ENCODE results near the gene NUDT14.

DNA sequence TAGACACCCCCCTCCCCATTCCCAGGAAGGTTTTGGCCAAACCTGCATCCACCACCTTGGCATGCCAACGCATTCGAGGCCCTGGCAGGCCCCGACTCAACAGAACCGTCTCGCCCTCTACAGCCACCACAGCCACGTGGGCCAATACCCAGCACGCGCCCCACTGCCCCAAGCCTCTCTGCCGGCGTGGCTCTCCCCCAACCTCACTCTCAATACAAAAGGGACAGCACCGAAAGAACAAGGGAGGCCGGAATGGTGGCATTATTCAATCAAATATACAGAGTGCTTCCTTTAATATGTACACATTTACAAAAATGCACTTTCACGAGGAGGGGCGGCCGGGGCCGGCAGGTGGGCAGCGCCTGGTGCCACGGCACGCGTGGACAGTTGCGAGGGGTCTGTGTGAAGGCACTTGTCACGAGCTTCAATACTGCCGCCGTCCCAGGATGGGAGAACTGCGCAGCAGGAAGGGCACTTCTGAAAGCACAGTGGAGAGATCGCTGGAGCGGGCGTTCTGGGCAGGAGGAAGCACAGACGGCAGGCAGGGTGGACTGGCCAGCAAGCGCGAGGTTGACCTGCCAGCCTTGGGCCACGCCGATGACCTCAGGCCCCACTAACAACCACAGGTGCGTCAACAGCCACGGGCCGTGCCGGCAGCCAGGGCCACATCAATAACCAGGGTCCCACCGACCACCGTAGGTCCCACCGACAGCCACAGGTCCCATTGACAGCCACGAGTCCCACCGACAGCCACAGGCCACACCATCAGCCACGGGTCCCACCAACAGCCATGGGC is 39.4 kb downstream of the NUDT14 start:
- TF ChIP-seq, protein P1, sequence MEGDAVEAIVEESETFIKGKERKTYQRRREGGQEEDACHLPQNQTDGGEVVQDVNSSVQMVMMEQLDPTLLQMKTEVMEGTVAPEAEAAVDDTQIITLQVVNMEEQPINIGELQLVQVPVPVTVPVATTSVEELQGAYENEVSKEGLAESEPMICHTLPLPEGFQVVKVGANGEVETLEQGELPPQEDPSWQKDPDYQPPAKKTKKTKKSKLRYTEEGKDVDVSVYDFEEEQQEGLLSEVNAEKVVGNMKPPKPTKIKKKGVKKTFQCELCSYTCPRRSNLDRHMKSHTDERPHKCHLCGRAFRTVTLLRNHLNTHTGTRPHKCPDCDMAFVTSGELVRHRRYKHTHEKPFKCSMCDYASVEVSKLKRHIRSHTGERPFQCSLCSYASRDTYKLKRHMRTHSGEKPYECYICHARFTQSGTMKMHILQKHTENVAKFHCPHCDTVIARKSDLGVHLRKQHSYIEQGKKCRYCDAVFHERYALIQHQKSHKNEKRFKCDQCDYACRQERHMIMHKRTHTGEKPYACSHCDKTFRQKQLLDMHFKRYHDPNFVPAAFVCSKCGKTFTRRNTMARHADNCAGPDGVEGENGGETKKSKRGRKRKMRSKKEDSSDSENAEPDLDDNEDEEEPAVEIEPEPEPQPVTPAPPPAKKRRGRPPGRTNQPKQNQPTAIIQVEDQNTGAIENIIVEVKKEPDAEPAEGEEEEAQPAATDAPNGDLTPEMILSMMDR (conservative IDR thresholded peaks at IDR 0.05; ENCODE audit: low read length) = no peak
- TF ChIP-seq EZH2phosphoT487 (IDR thresholded peaks at IDR 0.05; ENCODE audit: borderline replicate concordance) = no peak
